Esophagus (tissue), 2 donors: ENCODE data around the gene RDH13. TPM values are rescaled to one million over a fixed set of nuclear protein-coding genes. Genes with fewer than 3 reads are reported as not detected.
"Not testable (repeated sequence)": the region's sequence is repeated elsewhere in the genome, so short reads cannot be mapped to it uniquely, and the experiment has no call there.

Source experiments
- H3K27ac ChIP-seq, 2 donors: one replicate each; pipeline ENCODE4 v1.5.1; 2013; ENCODE audit warnings: low read depth in 2 of 2, mild to moderate bottlenecking in 2 of 2, inconsistent platforms in 1 of 2, low read length in 1 of 2, moderate library complexity in 1 of 2
- H3K27me3 ChIP-seq, 2 donors: one replicate each; pipeline ENCODE4 v1.6.1; 2013; ENCODE audit warnings: low read length in 2 of 2, control low read depth in 1 of 2, mild to moderate bottlenecking in 1 of 2; ENCODE audit not compliant: insufficient read depth in 2 of 2, control insufficient read depth in 1 of 2
- H3K36me3 ChIP-seq, 2 donors: one replicate each; pipeline ENCODE4 v1.6.1; 2013; ENCODE audit warnings: low read length in 1 of 2; ENCODE audit not compliant: control insufficient read depth in 2 of 2, insufficient read depth in 2 of 2
- H3K4me1 ChIP-seq, 2 donors: one replicate each; pipeline ENCODE4 v1.6.1; 2013; ENCODE audit warnings: low read length in 1 of 2; ENCODE audit not compliant: control insufficient read depth in 2 of 2, insufficient read depth in 2 of 2
- H3K4me3 ChIP-seq, 2 donors: one replicate each; pipeline ENCODE4 v1.5.1; 2013; ENCODE audit warnings: low read length in 2 of 2, mild to moderate bottlenecking in 2 of 2, low read depth in 1 of 2, moderate library complexity in 1 of 2
- H3K9me3 ChIP-seq, 2 donors: one replicate each; pipeline ENCODE4 v1.6.1; 2013; ENCODE audit warnings: mild to moderate bottlenecking in 2 of 2, low read depth in 1 of 2, low read length in 1 of 2, moderate library complexity in 1 of 2; ENCODE audit not compliant: control insufficient read depth in 2 of 2, insufficient read depth in 1 of 2
- WGBS, 2 donors: extraction: QIAGEN DNeasy Blood & Tissue Kit; methylation state at CpG; one replicate each; pipeline ENCODE4 v1.1.7; 2013; 5-methylcytosine and 5-hydroxymethylcytosine counted together
- polyA plus RNA-seq, 2 donors: library from polyadenylated mRNA; stranded (reverse); fragments of 200-250 nt; gene quantifications; one replicate each; pipeline ENCODE4 v1.2.3, GENCODE V29; 2013
- donor health status: healthy with polysubstance abuse.
- donor health status: Bipolar disorder and iron deficiency.

The RDH13 gene
- polyA plus RNA-seq, 2 donors, result 32.5 to 60.6 TPM

DNA sequence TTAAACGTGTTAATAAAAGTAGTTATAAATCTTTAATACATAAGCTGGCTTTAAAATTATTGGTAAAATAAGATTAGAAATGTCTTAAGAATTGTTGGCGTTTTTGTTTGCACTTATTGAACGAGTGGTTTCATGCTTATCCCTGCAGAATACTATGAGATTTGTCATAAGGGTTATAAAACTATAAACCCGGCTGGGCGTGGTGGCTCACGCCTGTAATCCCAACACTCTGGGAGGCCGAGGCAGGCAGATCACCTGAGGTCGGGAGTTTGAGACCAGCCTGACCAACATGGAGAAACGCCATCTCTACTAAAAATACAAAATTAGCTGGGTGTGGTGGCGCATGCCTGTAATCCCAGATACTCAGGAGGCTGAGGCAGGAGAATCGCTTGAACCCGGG is 22.3 kb downstream of the RDH13 start:
- peaks cover 10 to 27% of the 10 kb centered on the region in 2 donors for H3K36me3 ChIP-seq
- H3K27ac ChIP-seq, H3K4me1 ChIP-seq, H3K9me3 ChIP-seq, H3K27me3 ChIP-seq, H3K4me3 ChIP-seq: not testable (repeated sequence)
- WGBS, 2 donors, result 81 to 86% methylated on average over 12 of the region's 12 CpGs

DNA sequence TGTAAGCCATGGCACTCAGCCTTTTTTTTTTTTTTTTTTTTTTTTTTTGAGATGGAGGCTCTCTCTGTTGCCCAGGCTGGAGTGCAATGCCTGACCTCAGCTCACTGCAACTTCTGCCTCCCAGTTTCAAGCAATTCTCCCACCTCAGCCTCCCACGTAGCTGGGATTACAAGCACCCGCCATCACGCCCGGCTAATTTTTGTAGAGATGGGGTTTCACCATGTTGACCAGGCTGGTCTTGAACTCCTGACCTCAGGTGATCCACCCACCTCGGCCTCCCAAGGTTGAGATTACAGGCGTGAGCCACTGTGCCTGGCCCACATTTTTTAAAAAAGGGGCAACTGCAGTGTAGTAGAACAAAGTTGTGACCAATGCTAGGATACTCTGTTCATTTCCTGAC is 25.3 kb downstream of the RDH13 start:
- not testable (repeated sequence) for H3K27ac ChIP-seq, H3K27me3 ChIP-seq, H3K4me1 ChIP-seq, H3K9me3 ChIP-seq, H3K36me3 ChIP-seq, H3K4me3 ChIP-seq
- 83 to 85% methylated on average over 6 of the region's 6 CpGs for WGBS, 2 donors

DNA sequence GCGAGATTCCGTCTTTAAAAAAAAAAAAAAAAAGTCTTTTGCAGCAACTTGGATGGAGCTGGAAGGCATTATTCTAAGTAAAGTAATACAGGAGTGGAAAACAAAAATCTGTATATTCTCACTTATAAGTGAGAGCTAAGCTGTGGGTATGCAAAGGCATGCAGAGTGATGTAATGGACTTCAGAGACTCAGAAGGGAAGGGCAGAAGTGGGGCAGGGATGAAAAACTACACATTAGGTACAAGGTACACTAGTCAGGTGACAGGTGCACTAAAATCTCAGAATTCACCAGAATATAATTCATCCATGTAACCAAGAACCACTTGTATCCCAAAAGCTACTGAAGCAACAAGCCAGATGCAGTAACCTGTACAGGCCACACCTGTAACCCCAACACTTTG is 26.9 kb downstream of the RDH13 start:
- H3K4me3 ChIP-seq, result no peak overlapping the region
- peaks cover 0 to 5% of the 10 kb centered on the region in 2 donors for H3K9me3 ChIP-seq
- no peaks in the 10 kb centered on the region for H3K4me1 ChIP-seq
- H3K36me3 ChIP-seq, result no peaks in the 10 kb centered on the region
- WGBS, 2 donors, result 84 to 100% methylated on average over 2 of the region's 2 CpGs
- no peaks in the 10 kb centered on the region for H3K27me3 ChIP-seq
- no peak overlapping the region for H3K27ac ChIP-seq

DNA sequence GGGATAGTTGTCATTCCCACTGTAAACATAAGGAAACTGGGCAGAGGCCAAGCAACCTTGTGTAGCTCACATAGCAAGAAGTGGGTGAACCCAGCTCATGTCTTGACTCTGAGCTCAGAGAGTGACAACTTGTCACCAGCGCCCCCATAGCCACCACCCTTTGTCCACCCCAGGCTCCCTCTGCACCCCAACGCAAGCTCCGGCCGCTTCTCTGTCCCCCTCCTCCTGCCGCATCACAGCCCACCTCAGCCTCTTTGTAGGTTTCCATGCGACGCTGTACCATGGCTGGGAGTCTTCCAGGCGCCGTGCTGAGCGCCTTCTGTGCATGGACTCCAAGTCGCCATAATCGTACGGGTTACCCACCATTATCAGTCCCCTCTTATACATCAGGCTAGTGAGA is 28.2 kb downstream of the RDH13 start:
- WGBS, 2 donors, result 94 to 96% methylated on average over 13 of the region's 13 CpGs
- Histone ChIP-seq H3K27me3 (no peaks in the 10 kb centered on the region), H3K36me3 (no peaks in the 10 kb centered on the region), H3K9me3 (peaks cover 0 to 5% of the 10 kb centered on the region in 2 donors), H3K4me3 (no peak overlapping the region), H3K27ac (no peak overlapping the region), H3K4me1 (no peaks in the 10 kb centered on the region)

DNA sequence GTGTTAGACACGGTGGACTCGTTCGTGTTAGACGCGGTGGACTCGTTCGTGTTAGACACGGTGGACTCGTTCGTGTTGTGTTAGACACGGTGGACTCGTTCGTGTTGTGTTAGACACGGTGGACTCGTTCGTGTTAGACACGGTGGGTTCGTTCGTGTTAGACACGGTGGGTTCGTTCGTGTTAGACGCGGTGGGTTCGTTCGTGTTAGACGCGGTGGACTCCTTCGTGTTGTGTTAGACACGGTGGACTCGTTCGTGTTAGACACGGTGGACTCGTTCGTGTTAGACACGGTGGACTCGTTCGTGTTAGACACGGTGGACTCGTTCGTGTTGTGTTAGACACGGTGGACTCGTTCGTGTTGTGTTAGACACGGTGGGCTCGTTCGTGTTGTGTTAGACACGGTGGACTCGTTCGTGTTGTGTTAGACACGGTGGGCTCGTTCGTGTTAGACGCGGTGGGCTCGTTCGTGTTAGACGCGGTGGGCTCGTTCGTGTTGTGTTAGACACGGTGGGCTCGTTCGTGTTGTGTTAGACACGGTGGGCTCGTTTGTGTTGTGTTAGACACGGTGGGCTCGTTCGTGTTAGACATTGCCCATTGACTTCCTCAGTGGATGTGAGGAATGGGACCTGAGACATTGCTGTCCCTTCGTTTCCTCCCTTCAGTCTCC is 29.8 kb downstream of the RDH13 start:
- H3K36me3 ChIP-seq, H3K9me3 ChIP-seq, H3K27me3 ChIP-seq, H3K27ac ChIP-seq, H3K4me3 ChIP-seq, H3K4me1 ChIP-seq: not testable (repeated sequence)
- 93 to 95% methylated on average over 66 to 70 of the region's 70 CpGs for whole genome bisulfite sequencing, 2 donors

DNA sequence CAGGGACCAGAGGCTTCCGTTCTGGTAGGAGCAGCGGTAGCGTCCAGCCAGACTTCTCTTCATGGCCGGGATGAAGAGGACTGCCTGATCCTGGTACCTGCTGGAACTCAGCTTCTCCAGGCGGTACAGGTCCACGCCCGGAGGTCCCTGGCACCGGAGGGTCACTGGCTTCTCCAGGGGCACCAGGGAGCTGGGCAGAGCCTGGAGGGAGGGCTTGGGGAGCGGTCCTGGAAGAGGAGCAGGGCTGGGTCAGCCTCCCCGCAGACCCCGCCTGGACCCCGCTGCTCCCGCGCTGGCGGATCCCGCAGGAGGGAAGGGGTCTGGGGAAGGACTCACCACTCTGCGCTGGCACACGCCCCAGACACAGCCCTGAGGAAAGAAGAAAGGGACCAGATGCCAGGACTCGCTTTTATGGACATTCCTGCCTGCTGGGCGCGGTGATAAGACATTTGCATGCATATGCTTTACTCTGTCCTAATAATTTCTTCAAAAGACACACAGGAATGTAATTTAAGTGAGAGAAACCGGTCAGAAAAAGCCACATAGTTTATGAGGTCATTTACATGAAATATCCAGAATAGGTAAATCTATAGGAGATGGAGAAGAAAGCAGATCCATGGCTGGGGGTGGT is 30.7 kb downstream of the RDH13 start:
- Histone ChIP-seq H3K4me1 (no peaks in the 10 kb centered on the region), H3K36me3 (no peaks in the 10 kb centered on the region), H3K27ac (no peak overlapping the region), H3K27me3 (no peaks in the 10 kb centered on the region), H3K9me3 (peaks cover 0 to 5% of the 10 kb centered on the region in 2 donors), H3K4me3 (no peak overlapping the region)
- WGBS, 2 donors, result 80 to 87% methylated on average over 22 of the region's 22 CpGs

DNA sequence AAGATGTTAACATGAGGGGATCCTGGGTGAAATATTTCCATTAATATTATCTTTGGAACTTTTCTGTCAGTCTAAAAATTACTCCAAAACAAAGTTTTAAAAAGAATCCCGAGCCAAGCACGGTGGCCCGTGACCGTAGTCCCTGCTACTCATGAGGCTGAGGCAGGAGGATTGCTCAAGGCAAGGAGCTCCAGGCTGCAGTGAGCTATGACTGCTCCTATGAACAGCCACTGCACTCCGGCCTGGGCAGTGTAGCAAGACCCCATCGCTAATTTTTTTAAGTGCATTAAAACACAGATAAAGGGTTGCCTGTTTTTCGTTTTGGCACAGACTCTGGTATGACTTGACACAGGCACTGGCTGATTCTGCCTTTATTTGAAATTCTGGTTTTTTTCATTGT is 31.8 kb downstream of the RDH13 start:
- H3K9me3 ChIP-seq, result peaks cover 0 to 5% of the 10 kb centered on the region in 2 donors
- H3K27me3 ChIP-seq, result no peaks in the 10 kb centered on the region
- H3K4me1 ChIP-seq, result no peaks in the 10 kb centered on the region
- H3K27ac ChIP-seq, result no peak overlapping the region
- H3K36me3 ChIP-seq, result no peaks in the 10 kb centered on the region
- 86 to 93% methylated on average over 7 of the region's 7 CpGs for WGBS, 2 donors
- no peak overlapping the region for H3K4me3 ChIP-seq

DNA sequence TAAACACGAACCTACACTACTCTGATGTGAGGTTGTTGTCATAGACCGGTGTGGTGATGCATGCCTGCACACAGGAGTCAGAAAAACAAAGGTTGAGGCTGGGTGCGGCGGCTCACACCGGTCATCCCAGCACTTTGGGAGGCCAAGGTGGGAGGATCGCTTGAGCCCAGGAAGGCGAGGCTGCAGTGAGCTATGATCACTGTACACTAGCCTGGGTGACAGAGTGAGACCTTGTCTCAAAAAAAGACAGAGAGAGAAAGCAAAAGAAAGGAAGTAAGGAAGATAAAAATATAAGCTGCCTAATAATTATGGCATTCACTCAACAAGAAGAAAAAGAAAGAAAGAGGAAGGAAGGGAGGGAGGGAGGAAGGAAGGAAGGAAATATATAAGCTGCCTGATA is 34.2 kb downstream of the RDH13 start:
- H3K36me3 ChIP-seq, result no peaks in the 10 kb centered on the region
- no peaks in the 10 kb centered on the region for H3K27me3 ChIP-seq
- H3K9me3 ChIP-seq, result peaks cover 0 to 5% of the 10 kb centered on the region in 2 donors
- WGBS, 2 donors, result 88 to 89% methylated on average over 7 of the region's 7 CpGs
- H3K4me1 ChIP-seq, result no peaks in the 10 kb centered on the region
- H3K4me3 ChIP-seq, result no peak overlapping the region
- H3K27ac ChIP-seq, result no peak overlapping the region

DNA sequence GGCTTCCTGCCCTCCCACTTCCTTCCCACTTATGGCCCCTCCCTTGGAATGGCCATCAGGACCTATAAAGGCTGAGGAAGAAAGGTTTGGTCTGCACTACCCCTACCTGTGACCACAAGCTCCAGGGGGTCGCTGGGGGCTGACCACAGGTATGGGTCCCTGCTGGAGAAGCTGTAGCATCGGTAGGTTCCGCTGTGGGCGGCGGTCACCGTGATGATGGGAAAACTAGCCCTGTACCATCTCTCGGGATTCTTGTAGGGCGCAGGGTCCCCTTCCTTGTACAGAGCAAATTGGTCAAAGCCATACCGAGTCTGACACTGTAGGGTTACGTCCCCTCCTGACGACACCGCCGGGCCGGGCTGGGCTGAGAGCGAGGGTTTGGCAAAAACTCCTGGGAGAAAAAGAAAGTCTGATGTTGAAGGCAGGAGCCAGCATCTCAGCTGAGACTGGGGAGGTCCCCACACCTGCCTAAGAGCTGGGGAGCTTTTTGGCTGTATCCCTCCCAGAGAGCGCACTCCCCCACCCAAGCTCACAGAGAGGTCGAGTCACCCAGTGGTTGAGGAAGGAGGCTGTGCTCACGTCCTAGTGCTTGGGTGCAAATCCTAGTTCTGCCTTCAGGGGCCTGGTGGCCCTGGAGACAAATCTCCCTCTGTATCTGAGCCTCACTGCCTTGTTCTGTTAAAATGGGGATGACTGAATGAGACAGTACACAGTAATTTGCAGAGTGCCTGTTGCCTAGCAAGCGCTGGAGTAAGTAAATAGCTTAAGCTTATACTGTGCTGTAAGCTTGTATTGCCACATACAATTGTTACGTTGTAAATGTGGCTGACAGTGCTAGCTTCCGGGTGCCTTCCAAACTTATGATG is 35.2 kb downstream of the RDH13 start:
- Histone ChIP-seq H3K4me1 (no peaks in the 10 kb centered on the region), H3K9me3 (peaks cover 0 to 5% of the 10 kb centered on the region in 2 donors), H3K36me3 (no peaks in the 10 kb centered on the region), H3K27ac (no peak overlapping the region), H3K27me3 (no peaks in the 10 kb centered on the region), H3K4me3 (no peak overlapping the region)
- WGBS, 2 donors, result 82 to 84% methylated on average over 21 of the region's 21 CpGs
